ENCODE data around the gene CAMK2B.

DNA sequence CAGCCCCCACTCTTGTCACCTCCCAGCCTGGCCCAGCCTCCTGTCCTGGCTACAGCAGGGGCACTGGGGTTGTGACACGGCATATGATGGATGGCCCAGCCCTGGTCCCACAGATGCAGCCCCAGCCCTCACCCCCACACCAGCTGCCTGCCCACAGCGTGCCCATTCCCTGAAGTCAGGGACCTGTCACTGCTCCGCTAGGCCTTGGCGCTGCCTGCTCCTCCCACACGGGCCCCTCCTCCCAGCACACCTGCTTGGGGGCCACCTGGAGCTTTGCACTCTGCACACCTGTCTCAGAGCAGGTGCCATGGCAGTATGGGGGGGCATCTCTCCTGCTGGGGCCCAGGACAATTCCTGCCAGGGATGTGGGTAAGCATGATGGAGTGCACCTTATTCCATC is 139.7 kb downstream of the CAMK2B start:
- no peak for TF ChIP-seq TAF1 (IDR thresholded peaks at IDR 0.05; ENCODE audit: borderline replicate concordance, insufficient read depth, low read length)
- TF ChIP-seq, protein P1, sequence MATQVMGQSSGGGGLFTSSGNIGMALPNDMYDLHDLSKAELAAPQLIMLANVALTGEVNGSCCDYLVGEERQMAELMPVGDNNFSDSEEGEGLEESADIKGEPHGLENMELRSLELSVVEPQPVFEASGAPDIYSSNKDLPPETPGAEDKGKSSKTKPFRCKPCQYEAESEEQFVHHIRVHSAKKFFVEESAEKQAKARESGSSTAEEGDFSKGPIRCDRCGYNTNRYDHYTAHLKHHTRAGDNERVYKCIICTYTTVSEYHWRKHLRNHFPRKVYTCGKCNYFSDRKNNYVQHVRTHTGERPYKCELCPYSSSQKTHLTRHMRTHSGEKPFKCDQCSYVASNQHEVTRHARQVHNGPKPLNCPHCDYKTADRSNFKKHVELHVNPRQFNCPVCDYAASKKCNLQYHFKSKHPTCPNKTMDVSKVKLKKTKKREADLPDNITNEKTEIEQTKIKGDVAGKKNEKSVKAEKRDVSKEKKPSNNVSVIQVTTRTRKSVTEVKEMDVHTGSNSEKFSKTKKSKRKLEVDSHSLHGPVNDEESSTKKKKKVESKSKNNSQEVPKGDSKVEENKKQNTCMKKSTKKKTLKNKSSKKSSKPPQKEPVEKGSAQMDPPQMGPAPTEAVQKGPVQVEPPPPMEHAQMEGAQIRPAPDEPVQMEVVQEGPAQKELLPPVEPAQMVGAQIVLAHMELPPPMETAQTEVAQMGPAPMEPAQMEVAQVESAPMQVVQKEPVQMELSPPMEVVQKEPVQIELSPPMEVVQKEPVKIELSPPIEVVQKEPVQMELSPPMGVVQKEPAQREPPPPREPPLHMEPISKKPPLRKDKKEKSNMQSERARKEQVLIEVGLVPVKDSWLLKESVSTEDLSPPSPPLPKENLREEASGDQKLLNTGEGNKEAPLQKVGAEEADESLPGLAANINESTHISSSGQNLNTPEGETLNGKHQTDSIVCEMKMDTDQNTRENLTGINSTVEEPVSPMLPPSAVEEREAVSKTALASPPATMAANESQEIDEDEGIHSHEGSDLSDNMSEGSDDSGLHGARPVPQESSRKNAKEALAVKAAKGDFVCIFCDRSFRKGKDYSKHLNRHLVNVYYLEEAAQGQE (IDR thresholded peaks at IDR 0.05; ENCODE audit: insufficient read depth in 1 of 2, low read depth in 2 of 2, low read length in 2 of 2): no peak

Measured in PFSK-1 (cell line).